ENCODE measurements around the gene AURKAIP1. TPM values are rescaled to one million over a fixed set of nuclear protein-coding genes. Genes with fewer than 3 reads are reported as not detected.

AURKAIP1 gene
- polyA plus RNA-seq, 1 donor from 2014 or later = 104 TPM

- Histone ChIP-seq H3K4me3 (ENCODE audit: low read length) (peak overlapping the region; percentile 99), H3K9me3 (ENCODE audit: low read length) (no peaks in the 10 kb centered on the region), H3K27ac (ENCODE audit: low read length) (peak overlapping the region; percentile 47), H3K27me3 (ENCODE audit: insufficient read depth, low read depth, low read length) (no peaks in the 10 kb centered on the region), H2AFZ (ENCODE audit: low read depth, low read length) (peak overlapping the region; percentile 33), H3K4me2 (ENCODE audit: low read length) (peak overlapping the region; percentile 73), H3K9ac (ENCODE audit: low read length) (peak overlapping the region; percentile 93), H3K9me2 (ENCODE audit: insufficient read depth, low read length) (no peaks in the 10 kb centered on the region), H3K36me3 (ENCODE audit: insufficient read depth, low read length) (no peaks in the 10 kb centered on the region), H3F3A (ENCODE audit: insufficient read depth, low read length, poor library complexity, severe bottlenecking) (no peaks in the 10 kb centered on the region), H4K20me1 (ENCODE audit: insufficient read depth) (peaks cover 11% of the 10 kb centered on the region), H3K79me2 (replicated peaks; ENCODE audit: insufficient read depth, low read length) (peaks cover 34% of the 10 kb centered on the region)
- TF ChIP-seq CTCF (IDR thresholded peaks at IDR 0.05; ENCODE audit: poor library complexity, severe bottlenecking) (no peak), POLR2AphosphoS5 (IDR thresholded peaks at IDR 0.05) (no peak), TAF1 (IDR thresholded peaks at IDR 0.05; ENCODE audit: low read depth) (no peak), RAD21 (conservative IDR thresholded peaks at IDR 0.05) (no peak), MXI1 (conservative IDR thresholded peaks at IDR 0.05; ENCODE audit: poor library complexity, severe bottlenecking) (no peak), REST (IDR thresholded peaks at IDR 0.05; ENCODE audit: borderline replicate concordance) (no peak), SMC3 (conservative IDR thresholded peaks at IDR 0.05; ENCODE audit: poor library complexity) (no peak), EP300 (conservative IDR thresholded peaks at IDR 0.05; ENCODE audit: poor library complexity, severe bottlenecking) (no peak), EZH2 (IDR thresholded peaks at IDR 0.05; ENCODE audit: borderline replicate concordance, insufficient read depth, low read length, poor library complexity, severe bottlenecking) (no peak)
These were observed 49.5 kb downstream of the AURKAIP1 start for GRCh38 chr1:1325288-1326074.

- Histone ChIP-seq H3K9me2 (ENCODE audit: insufficient read depth, low read length) (no peaks in the 10 kb centered on the region), H4K20me1 (ENCODE audit: insufficient read depth) (peaks cover 16% of the 10 kb centered on the region), H3K9me3 (ENCODE audit: low read length) (no peaks in the 10 kb centered on the region), H3K36me3 (ENCODE audit: insufficient read depth, low read length) (no peaks in the 10 kb centered on the region), H3K79me2 (replicated peaks; ENCODE audit: insufficient read depth, low read length) (peaks cover 34% of the 10 kb centered on the region), H3K27me3 (ENCODE audit: insufficient read depth, low read depth, low read length) (no peaks in the 10 kb centered on the region), H3K4me2 (ENCODE audit: low read length) (peak within 1 kb of the TSS; percentile 73), H3F3A (ENCODE audit: insufficient read depth, low read length, poor library complexity, severe bottlenecking) (no peaks in the 10 kb centered on the region), H3K27ac (ENCODE audit: low read length) (peak within 1 kb of the TSS; percentile 59), H3K4me3 (ENCODE audit: low read length) (peak within 1 kb of the TSS; percentile 99), H3K9ac (ENCODE audit: low read length) (peak within 1 kb of the TSS; percentile 93), H2AFZ (ENCODE audit: low read depth, low read length) (peak within 1 kb of the TSS; percentile 40)
- TF ChIP-seq MXI1 (conservative IDR thresholded peaks at IDR 0.05; ENCODE audit: poor library complexity, severe bottlenecking) = peak; percentile 80
- peak; percentile 67 for TF ChIP-seq REST (IDR thresholded peaks at IDR 0.05; ENCODE audit: borderline replicate concordance)
- TF ChIP-seq CTCF (IDR thresholded peaks at IDR 0.05; ENCODE audit: poor library complexity, severe bottlenecking) = no peak
- peak; percentile 95 for TF ChIP-seq POLR2AphosphoS5 (IDR thresholded peaks at IDR 0.05)
- no peak for TF ChIP-seq EP300 (conservative IDR thresholded peaks at IDR 0.05; ENCODE audit: poor library complexity, severe bottlenecking)
- TF ChIP-seq EZH2 (IDR thresholded peaks at IDR 0.05; ENCODE audit: borderline replicate concordance, insufficient read depth, low read length, poor library complexity, severe bottlenecking) = no peak
- peak; percentile 57 for TF ChIP-seq TAF1 (IDR thresholded peaks at IDR 0.05; ENCODE audit: low read depth)
- peak; percentile 16 for TF ChIP-seq RAD21 (conservative IDR thresholded peaks at IDR 0.05)
- no peak for TF ChIP-seq SMC3 (conservative IDR thresholded peaks at IDR 0.05; ENCODE audit: poor library complexity)
These were observed 50.3 kb downstream of the AURKAIP1 start, which contains the start of the genes CPTP and INTS11 for GRCh38 chr1:1324524-1325287. CPTP (plus strand) TSS chr1:1324802; CDS start chr1:1326911, 2,109 bp downstream. INTS11 (minus strand) TSS chr1:1324660; CDS start chr1:1324608, 52 bp downstream.

All from neural cell (in vitro differentiated cells).